SK-N-DZ (cell line): ENCODE data around the gene BEX1. TPM values are rescaled to one million over a fixed set of nuclear protein-coding genes. Genes with fewer than 3 reads are reported as not detected.
A peak's percentile ranks its signal among the peaks of the same experiment; 100 is the strongest.
"Not testable (repeated sequence)": the region's sequence is repeated elsewhere in the genome, so short reads cannot be mapped to it uniquely, and the experiment has no call there.

ENCODE experiments used
- DNase-seq: peaks from one replicate; pipeline ENCODE4 v3.0.0-alpha.2; 2015; ENCODE audit warnings: low spot score
- polyA plus RNA-seq, 2 experiments: library from polyadenylated mRNA; depleted of rRNA; stranded (reverse); fragments of >200 nt; gene quantifications; 2 replicates each; pipeline ENCODE4 v1.2.3, GENCODE V29; 2014

BEX1 gene
- polyA plus RNA-seq (2014; cell fraction: cytosol; rRNA removed), result 132 and 142 TPM in 2 replicates
- 82.7 and 109 TPM in 2 replicates for polyA plus RNA-seq (2014; cell fraction: nucleus; rRNA removed)

DNA sequence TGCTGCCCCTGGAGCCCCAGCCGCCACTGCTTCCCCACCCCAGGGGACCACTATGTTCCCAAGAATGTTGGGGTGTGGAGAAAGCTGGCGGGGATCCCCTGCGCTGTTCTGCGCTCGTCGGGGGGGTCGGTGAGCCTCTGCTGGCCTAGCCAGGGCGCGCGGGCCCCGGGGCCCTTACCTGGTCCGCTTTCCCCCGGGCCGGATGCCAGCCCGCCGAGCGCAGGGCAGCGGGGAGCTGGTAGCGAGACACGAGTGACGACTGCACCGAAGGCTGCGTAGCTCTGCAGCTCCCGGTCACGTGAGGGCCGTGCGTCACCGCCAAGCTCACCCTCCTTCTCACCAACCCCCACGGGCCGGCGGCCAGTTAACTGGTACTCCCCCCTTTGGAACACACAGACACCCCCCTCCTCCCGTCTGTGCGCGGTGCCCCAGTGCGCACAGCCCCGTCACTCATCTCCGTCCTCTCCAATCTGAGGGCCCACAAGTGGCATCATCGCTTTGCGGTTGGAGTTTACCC is at the start of gene BEX1:
Gene BEX1 (minus strand): TSS at position 254 of the 517 bp plus-strand sequence. CDS start 897 bp downstream, outside the sequence.
- DNase-seq, result peak; percentile 78

DNA sequence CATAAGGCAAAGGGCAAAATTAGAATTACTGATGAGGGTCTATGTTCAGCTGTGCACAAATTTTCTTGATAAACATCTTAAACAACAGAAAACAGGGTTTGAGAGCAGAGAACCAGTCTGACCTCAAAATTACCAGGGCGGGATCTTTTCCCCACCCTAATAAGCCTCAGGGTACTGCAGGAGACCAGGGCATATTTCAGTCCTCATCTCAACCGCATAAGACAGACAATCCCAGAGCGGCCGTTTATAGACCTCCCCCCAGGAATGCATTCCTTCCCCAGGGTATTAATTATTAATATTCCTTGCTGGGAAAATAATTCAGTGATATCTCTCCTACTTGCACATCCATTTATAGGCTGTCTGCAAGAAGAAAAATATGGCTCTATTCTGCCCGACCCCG is 45.5 kb upstream of the BEX1 start:
- not testable (repeated sequence) for DNase-seq

DNA sequence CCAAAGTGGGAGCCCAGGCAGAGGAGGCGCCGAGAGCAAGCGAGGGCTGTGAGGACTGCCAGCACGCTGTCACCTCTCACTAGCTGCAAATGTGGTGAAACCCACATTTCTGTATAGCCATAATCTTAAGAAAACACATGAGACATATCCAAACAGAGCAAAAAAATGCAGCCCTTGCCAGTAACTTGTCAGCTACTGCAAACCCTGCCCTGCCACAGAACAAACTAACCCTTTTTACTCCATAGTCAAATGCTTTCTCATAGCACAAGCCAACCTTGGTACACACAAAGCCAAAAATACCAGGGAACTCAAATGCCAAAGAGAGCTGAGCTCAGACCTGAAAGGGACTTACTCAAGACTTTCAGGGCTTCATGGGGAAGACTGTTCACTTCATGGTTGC is 43.9 kb upstream of the BEX1 start:
- DNase-seq, result no peak

DNA sequence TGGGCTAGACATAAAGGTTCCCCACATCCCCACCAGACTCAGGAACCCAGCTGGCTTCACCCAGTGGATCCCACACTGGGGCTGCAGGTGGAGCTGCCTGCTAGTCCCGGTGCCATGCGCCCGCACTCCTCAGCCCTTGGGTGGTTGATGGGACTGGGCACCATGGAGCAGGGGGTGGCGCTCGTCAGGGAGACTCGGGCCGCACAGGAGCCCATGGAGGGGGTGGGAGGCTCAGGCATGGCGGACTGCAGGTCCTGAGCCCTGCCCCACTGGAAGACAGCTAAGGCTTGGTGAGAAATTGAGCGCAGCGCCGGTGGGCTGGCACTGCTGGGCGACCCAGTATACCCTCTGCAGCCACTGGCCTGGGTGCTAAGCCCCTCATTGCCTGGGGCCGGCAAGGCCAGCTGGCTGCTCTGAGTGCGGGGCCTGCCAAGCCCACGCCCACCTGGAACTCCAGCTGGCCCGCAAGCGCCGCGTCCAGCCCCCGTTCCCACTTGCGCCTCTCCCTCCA is 43.3 kb upstream of the BEX1 start:
- DNase-seq, result not testable (repeated sequence)

DNA sequence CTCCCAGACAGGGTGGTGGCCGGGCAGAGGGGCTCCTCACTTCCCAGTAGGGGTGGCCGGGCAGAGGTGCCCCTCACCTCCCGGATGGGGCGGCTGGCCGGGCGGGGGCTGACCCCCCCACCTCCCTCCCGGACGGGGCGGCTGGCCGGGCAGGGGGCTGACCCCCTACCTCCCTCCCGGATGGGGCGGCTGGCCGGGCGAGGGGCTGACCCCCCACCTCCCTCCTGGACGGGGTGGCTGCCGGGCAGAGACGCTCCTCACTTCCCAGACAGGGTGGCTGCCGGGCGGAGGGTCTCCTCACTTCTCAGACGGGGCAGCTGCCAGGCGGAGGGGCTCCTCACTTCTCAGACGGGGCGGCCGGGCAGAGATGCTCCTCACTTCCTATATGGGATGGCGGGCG is 40.4 kb upstream of the BEX1 start:
- not testable (repeated sequence) for DNase-seq

DNA sequence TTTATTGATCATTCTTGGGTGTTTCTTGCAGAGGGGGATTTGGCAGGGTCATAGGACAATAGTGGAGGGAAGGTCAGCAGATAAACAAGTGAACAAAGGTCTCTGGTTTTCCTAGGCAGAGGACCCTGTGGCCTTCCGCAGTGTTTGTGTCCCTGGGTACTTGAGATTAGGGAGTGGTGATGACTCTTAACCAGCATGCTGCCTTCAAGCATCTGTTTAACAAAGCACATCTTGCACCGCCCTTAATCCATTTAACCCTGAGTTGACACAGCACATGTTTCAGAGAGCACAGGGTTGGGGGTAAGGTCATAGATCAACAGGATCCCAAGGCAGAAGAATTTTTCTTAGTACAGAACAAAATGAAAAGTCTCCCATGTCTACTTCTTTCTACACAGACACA is 39.9 kb upstream of the BEX1 start:
- DNase-seq, result not testable (repeated sequence)

DNA sequence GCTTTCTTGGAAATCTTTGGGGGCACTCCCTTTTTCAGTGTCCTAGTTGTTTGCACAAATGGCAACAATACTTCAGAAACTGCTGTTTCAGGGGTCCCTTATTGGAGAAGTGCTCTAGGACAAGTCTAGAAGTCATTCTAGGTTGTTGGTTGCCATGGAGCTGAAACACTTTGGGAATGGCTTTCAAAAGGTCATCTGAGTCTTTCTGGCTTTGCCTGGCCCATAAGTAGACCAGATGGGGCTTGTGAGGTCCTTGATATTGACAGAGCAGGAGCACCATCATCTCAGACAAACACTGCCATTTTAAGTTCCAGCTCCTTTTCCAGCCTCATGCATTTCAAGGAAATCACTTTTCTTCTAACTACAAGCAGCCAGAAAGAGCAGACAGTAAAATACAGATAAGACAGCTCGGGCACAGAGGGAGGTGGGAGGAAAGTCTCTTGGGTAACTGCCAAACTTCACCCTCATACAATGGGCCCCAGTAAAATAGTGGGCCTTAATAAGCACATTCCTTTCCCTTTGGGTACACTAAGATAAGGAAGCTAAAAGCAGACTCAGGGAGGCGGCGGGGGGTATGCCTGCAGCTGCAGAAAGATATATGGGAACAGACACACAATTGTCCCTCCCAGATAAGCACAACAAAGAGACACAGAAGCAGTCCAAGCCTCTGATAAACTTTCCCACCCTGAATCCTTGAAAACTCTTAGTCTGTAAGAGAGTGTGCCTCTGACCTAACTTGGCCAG is 37.5 kb upstream of the BEX1 start:
- DNase-seq, result no peak

DNA sequence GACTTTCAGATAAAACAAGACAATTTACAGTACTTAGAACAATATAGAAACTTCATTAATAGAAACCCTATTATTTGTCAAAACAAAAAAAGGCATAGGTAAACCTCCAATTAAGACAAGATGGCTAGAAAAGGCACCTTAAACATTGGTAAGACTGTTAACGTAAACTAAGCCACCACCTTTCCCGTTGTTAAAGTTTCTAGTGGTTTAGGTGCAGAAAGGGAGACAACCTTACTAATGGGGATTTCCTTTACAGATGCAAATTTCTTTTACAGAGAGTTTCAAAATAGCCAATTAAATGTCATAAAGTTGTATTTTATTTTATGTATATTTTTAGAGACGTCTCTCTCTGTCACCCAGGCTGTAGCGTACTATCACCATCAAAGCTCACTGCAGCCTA is 36.5 kb upstream of the BEX1 start:
- no peak for DNase-seq

DNA sequence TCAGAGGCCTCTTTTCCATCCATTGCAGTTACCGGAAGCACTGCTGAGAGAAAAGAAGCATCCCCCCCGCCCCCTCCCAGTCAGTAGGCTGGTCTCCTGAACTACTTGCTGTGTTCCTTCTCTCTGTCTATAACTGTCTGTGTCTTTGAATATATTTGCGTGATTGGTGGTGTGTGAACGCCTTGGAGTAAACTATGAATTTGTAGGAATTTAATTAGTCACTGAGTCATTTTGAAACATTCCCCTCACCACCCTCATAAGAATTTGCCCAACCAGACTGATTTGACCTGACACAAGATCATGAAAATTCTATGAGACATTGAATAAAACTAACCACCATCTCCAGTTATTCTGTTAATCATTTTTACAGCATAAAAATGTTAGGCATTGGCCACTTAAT is 35.7 kb upstream of the BEX1 start:
- DNase-seq, result no peak

DNA sequence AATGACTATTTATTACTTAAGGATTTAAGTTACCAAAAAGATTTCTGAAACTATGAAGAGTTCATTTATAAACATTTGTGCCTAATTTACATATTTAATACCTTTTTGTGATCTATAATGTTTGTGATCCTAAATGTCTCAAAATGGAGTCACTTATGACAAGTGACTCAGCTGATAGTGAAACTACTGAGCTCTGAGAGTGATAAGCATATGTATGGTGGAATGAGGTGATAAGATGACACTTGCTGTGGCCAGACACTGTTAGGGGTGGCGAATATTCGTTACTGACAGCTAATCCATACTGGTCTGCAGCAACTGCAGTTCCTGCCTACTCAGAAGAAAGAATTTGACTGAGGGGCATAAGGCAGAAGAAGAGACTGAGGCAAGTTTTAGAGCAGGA is 34.5 kb upstream of the BEX1 start:
- DNase-seq, result no peak

DNA sequence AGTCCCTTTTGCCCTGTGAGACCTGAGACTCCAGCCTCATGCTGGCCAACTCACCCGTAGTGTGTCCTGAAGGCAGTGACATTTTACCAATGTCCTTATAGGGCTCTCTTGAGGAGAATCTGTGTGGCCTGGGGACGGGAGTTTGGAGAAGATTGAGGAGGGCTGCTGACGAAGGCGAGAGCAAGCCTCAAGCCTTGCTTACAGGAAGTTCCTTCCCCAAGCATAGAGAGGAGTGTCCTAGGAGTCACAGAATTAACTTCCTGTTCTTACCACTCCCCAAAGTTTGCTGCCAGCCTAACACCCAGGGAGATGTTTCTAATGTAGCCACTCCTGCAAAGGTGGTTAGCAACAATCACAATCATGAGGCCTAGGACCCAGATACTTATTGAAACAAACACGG is 29.0 kb upstream of the BEX1 start, which contains the start of gene NXF3:
Gene NXF3 (minus strand): TSS at position 202 of the 400 bp plus-strand sequence. CDS start 120 bp downstream, at position 82.
- DNase-seq, result no peak

DNA sequence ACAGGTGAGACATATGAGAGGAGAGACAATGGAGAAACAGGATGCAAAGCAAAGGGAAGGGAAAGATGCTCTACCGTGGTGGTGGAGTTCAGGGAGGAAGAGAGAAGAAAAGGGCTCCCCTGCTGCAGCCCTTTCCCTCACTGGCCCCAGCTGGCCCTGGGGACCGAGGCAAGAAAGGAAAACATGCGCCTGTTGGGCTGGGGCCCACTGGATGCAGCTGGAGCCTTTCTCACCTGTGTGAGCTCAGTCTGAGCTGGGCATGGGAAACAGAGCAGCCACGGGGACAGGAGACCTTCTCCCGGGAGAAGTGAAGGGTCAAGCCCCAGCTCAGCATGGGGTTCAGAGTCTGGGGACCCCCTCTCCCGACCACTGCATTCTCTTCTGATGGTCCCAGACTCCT is 17.1 kb upstream of the BEX1 start:
- no peak for DNase-seq

DNA sequence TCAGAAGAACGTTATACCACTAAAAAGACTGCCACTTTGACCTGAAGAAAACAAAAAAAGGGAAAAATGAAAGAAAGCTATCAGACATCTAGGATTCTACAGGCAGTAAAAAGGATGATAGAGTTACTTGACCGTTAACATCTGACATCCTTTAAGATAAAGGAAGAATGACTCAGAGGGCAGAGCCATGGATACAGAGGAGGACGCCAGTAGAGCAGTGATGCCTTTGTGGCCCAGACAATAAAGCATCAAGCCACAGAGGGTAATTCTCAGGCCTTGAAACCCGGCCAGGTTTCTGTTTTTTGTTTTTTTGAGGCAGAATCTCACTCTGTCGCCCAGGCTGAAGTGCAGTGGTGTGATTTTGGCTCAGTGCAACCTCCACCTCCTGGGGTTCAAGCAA is 9.5 kb upstream of the BEX1 start:
- DNase-seq, result no peak

DNA sequence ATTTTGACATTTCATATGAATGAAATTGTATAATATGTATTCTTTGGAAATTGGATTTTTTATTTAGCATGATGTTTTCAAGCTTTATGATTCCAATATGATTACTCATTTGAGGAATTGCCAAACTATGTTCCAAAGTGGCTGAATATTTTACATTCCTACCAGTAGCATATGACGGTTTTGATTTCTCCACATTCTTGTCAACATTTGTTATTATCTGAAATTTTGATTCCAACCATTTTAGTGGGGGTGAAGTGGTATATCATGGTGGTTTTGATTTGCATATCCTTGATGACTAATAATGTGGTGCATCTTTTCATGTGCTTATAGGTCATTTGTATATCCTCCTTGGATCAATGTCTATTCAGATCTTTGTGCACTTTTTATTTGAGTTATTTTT is 2.6 kb upstream of the BEX1 start:
- no peak for DNase-seq

DNA sequence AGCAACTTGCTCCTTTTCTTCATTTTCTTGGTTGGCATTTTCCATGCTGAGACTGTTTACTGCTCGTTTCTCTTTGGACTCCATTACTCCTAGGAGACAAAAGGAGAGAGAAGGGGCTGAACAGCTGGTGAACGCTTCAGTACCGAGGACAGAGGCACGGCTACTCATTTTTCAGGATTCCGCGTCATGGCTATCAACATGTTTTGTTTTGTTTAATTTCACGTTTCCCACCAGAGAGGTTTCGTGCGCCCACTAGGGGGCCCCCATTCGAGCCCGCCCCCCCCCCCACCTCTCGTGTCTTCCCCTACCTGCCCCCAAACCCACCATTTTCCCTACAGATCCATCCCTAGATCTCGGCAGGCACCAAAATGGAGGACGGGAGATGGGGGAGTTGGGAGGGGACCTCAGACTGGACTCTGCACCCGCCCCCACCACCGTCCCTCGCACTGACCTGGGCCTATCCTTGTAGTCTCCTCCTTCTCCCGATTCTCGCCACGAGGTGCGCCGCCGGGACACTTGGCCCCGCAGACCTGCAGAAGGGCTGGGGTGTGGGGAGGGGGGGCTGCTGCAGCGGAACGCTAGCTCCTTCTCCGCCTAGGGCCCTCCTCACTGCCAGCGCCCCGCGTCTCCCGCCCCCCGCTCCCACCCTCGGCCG is 653 bp downstream of the BEX1 start:
- DNase-seq, result peak; percentile 50

DNA sequence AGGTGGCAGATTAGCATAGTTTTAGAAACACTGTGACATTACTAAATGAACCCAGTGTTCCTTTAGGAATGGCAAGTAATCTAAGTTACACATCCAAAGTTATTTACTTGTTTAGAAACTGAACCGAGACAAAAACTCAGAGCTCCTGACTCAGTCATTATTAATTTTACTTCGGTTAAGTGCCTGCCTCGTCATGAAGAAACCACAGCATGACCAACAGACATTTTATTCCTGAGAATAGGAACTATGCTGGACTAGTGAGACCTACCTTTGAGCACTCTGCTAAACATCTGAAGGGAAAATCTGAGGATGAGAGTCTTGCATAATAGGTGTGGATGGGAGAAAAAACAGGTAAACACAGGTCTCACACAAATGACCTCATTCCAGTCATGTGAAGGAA is 2.5 kb downstream of the BEX1 start:
- no peak for DNase-seq

DNA sequence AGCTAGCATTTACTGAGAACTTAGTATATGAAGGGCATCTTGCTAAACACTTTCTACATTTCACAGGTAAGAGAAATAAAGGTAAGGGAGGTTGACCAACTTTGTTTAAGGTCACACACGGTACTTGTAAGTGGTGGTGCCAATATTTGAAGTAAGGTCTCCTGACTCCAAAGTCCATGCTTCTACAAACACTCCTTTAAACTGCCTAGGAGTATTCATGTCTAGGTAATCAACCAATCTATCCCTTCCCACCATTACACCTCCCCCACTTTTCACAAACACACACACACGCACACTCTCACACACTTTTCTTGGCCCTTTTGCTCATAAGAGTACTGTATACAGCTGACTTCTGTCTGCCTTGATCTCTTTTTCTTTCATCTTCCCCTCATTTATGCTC is 7.1 kb downstream of the BEX1 start:
- DNase-seq, result no peak

DNA sequence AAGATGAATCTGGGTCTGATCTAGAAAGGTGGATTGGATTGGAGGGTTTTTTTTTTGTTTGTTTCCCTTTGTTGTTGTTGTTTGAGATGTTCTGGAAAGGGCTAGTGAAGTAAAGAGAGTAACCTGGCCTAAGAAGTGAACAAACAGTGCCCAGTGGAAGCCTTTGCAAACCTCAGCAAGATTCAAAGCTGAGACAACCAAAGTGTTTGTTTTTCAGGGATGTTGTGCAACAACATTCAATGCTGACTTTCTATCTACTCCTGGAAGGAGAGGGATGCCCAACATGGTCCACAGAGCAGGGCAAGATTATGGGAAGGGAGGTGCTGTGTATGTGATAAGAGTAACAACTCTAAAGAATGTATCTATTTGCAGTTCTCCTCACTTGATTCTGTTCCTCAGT is 11.3 kb downstream of the BEX1 start:
- DNase-seq, result no peak

DNA sequence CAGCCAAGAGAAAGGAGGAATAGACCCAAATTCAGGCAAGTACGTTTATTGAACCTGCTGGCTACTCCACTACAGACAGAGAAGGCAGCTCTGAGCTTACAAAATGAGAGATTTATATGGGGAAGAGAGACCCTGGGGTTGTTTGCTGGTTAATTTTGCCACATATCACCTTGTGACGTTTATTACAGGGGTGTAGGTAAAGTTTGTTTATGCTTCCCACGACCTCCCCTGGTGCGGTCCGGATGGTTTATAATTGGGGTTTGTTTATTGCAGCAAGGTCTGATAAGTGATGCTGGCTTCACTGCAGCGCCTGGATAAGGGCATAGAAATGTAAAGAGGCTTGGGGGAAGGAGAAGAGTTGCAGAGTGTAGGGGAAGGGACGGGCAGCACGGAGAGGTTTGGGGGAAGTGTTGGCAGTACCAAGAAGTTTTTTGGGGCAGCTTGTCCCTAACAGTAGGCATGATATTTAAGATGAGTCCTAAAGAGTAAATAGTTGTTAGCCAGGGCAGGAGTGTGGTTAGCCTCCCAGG is 12.6 kb downstream of the BEX1 start:
- DNase-seq, result no peak

DNA sequence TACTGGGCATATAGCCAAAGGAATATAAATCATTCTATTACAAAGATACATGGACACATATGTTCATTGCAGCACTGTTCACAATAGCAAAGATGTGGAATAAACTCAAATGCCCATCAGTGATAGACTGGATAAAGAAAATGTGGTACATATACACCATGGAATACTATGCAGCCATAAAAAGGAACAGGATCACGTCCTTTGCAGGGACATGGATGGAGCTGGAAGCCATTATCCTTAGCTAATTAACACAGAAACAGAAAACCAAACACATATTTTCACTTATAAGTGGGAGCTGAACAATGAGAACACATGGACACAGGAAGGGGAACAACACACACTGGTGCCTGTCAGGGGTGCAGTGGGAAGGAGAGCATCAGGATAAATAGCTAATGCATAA is 30.6 kb downstream of the BEX1 start:
- DNase-seq, result not testable (repeated sequence)

DNA sequence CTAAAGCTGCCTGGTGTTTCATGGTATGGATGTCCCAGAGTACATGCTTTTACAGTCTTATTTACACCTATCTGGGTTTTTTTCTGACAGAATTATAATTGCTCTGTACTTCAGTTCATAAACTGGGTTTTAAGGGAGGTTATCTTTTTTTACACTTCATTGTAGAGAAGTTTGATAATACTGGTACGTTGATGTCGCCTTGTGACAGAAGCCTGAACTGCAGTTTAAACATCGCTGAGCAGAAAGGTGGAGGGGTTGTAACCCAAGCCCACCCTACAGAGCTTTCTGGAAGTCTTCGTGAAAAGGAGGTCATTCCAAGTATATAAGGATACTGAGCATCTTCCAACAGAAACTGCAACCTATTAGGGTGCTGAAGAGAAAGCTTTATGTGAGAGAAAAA is 46.4 kb downstream of the BEX1 start:
- no peak for DNase-seq

DNA sequence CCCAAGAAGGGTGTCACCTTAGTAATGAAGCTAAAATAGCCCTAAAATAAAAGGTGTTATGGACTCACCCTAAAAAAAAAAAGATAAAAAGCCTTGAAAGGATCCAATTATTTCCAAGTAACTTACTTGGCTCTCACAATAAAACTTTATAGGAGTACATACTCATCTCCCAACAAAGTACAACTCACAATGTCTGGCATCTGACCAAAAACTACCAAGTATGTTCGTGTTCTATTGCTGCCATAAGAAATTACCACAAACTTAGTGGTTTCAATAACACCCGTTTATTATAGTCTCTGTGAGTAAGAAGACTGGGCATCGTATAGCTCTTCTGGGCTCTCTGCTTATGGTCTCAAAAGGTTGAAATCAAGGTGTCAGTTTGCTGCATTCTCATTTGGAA is 51.0 kb downstream of the BEX1 start:
- no peak for DNase-seq
